Activated CD4-positive, alpha-beta memory T cell treated with anti-CD3 and anti-CD28 coated beads for 36 hours (primary cell): Measurements from ENCODE around the gene TREM1. TPM values are rescaled to one million over a fixed set of nuclear protein-coding genes. Genes with fewer than 3 reads are reported as not detected.
A peak's percentile ranks its signal among the peaks of the same experiment; 100 is the strongest.

Experiments used
- CTCF ChIA-PET: fragments of 350-600 bp; sonication (Branson Sonifier 250); formaldehyde crosslinking; loops from one replicate; lab custom pipeline; 2021; ENCODE audit warnings: antibody characterized with exemption, inconsistent platforms; lab: Charles Lee
- POLR2A ChIA-PET: fragments of 350-600 bp; sonication (Branson Sonifier 250); formaldehyde crosslinking; loops from one replicate; lab custom pipeline; 2021; ENCODE audit warnings: antibody characterized with exemption; lab: Charles Lee
- DNase-seq: peaks from one replicate; pipeline ENCODE4 v3.0.0-alpha.2; 2020
- H3K27ac Mint-ChIP-seq: one replicate; pipeline ENCODE4 v1.8.0; 2021; ENCODE audit warnings: mixed read lengths
- H3K27me3 Mint-ChIP-seq: one replicate; pipeline ENCODE4 v1.8.0; 2021; ENCODE audit warnings: mixed read lengths
- H3K36me3 Mint-ChIP-seq: one replicate; pipeline ENCODE4 v1.8.0; 2021; ENCODE audit warnings: mixed read lengths
- H3K4me1 Mint-ChIP-seq: one replicate; pipeline ENCODE4 v1.8.0; 2021; ENCODE audit warnings: low read depth, mixed read lengths
- H3K4me3 Mint-ChIP-seq: one replicate; pipeline ENCODE4 v1.8.0; 2021; ENCODE audit warnings: mild to moderate bottlenecking, mixed read lengths
- H3K9me3 Mint-ChIP-seq: one replicate; pipeline ENCODE4 v1.8.0; 2021; ENCODE audit warnings: mixed read lengths
- intact Hi-C: fragments of 100-400 bp; cut with micrococcal nuclease; formaldehyde crosslinking; loops from one replicate; pipeline ENCODE4 v1.15.1; 2023
- total RNA-seq, 2 experiments: library from RNA; stranded (reverse); gene quantifications; one replicate each; pipeline ENCODE4 v1.2.3, GENCODE V29; 2021

Gene TREM1
- total RNA-seq, 2 experiments from 2014 or later = 0.17 to 0.27 TPM

DNA sequence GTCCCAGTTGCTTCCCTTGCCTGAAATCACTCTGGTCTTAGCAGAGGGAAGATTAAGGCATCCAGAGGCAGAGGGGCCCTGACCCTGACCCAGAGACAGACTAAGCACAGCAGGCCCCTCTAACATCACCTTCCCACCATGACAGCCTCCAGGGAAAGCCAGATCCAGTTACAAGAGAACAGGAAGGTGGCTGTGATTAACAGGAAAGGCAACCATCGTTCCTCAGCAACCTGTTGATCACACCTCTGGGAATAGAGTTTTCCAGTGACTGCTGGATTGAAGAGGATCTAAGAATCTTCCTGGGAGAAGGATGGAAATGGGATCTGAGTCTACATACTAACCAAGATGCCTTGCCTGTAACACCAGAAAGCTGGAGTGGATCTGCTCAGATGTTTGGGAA, 5.2 kb upstream of the TREM1 start:
- Mint-ChIP-seq H3K4me3 (no peak overlapping the region), H3K9me3 (no peaks in the 10 kb centered on the region), H3K27ac (no peak overlapping the region), H3K36me3 (no peaks in the 10 kb centered on the region), H3K27me3 (peaks cover under 1% of the 10 kb centered on the region), H3K4me1 (peaks cover 9% of the 10 kb centered on the region)
- DNase-seq = no peak
- intact Hi-C loops = no loop called here
- POLR2A ChIA-PET = no interaction called here
- CTCF ChIA-PET = no interaction called here

DNA sequence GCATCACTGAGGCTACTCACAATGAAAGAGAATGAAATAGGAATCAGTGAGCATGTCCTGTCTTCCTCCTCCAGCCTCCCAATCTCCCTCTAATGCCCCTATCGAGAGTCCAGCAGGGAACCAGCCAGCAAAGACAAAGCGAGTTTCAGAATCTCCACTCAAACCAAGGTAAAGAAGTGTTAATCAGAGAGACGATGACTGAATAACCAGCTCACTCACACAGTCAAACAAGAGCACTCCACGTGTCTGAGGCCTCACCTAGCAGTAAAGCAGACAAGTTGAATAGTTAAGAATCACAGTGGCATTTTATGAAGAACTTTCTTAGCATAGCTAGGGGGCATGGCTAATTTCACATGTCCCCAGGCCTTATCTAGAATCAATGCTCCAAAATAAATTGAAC, 3.3 kb upstream of the TREM1 start:
- intact Hi-C loops = no loop called here

DNA sequence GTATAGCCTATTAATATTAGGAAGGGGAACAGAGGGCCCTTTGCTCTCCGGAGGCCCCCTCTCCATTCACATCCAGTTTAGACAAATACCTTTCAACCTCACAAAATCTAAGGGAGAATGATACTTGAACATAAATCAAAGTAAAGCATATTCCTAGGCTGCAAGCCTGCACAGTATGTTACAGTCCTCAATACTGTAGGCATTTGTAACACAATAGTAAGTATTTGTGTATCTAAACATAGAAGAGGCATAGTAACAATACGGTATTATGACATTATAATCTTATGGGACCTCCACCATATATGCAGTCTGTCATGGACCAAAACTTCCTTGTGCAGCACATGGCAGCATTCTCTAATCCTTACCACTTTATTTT, 2.3 kb upstream of the TREM1 start:
- Mint-ChIP-seq H3K9me3 (no peaks in the 10 kb centered on the region), H3K4me1 (peaks cover 15% of the 10 kb centered on the region), H3K27ac (no peak overlapping the region), H3K27me3 (peaks cover 7% of the 10 kb centered on the region), H3K36me3 (no peaks in the 10 kb centered on the region), H3K4me3 (no peak overlapping the region)
- no peak for DNase-seq
- intact Hi-C loops = no loop called here
- POLR2A ChIA-PET = no interaction called here
- CTCF ChIA-PET = interaction anchor here (1.4 kb wide), 1 partner anchor 18 kb away, joined by 7 read pairs; no protein-coding TSS in a partner anchor

More for the DNA sequence above, 3.3 kb upstream of the TREM1 start:
- ChIA-PET CTCF (interaction anchor here (0.7 to 1.1 kb wide), 2 partner anchors 11 to 28 kb away, joined by 3 read pairs; no protein-coding TSS in a partner anchor), POLR2A (no interaction called here)
- Mint-ChIP-seq H3K4me1 (peaks cover 13% of the 10 kb centered on the region), H3K4me3 (no peak overlapping the region), H3K9me3 (no peaks in the 10 kb centered on the region), H3K36me3 (no peaks in the 10 kb centered on the region), H3K27me3 (peaks cover 6% of the 10 kb centered on the region), H3K27ac (no peak overlapping the region)
- DNase-seq = no peak

- H3K4me3 Mint-ChIP-seq = no peak overlapping the region
- peaks cover 7% of the 10 kb centered on the region for H3K27me3 Mint-ChIP-seq
- DNase-seq = no peak
- no peaks in the 10 kb centered on the region for H3K36me3 Mint-ChIP-seq
- CTCF ChIA-PET = interaction anchor here (0.8 to 1.4 kb wide), 3 partner anchors 10 to 119 kb away, joined by 3 to 7 read pairs (median 4); no protein-coding TSS in a partner anchor
- intact Hi-C loops = no loop called here
- no peak overlapping the region for H3K27ac Mint-ChIP-seq
- POLR2A ChIA-PET = no interaction called here
- H3K4me1 Mint-ChIP-seq = peaks cover 15% of the 10 kb centered on the region
- H3K9me3 Mint-ChIP-seq = no peaks in the 10 kb centered on the region
These were observed 1.7 kb upstream of the TREM1 start for GRCh38 chr6:41288030-41288753.

- Mint-ChIP-seq H3K27ac (no peak overlapping the region), H3K36me3 (no peaks in the 10 kb centered on the region), H3K4me3 (no peak overlapping the region), H3K9me3 (no peaks in the 10 kb centered on the region), H3K27me3 (peaks cover 7% of the 10 kb centered on the region), H3K4me1 (peaks cover 15% of the 10 kb centered on the region)
- POLR2A ChIA-PET = no interaction called here
- intact Hi-C loops = no loop called here
- CTCF ChIA-PET = no interaction called here
- no peak for DNase-seq
These were observed 1.8 kb downstream of the TREM1 start for GRCh38 chr6:41284726-41285125.

GRCh38 chr6:41283600-41283999, 2.9 kb downstream of the TREM1 start:
- Mint-ChIP-seq H3K9me3 (no peaks in the 10 kb centered on the region), H3K27ac (no peak overlapping the region), H3K4me1 (peaks cover 23% of the 10 kb centered on the region), H3K4me3 (no peak overlapping the region), H3K27me3 (peaks cover 7% of the 10 kb centered on the region), H3K36me3 (no peaks in the 10 kb centered on the region)
- DNase-seq = no peak
- intact Hi-C loops = no loop called here
- CTCF ChIA-PET = no interaction called here
- POLR2A ChIA-PET = no interaction called here

- ChIA-PET CTCF (interaction anchor here (0.7 kb wide), 1 partner anchor 84 kb away, joined by 3 read pairs; no protein-coding TSS in a partner anchor), POLR2A (no interaction called here)
- no peak overlapping the region for H3K4me3 Mint-ChIP-seq
- intact Hi-C loops = no loop called here
- no peaks in the 10 kb centered on the region for H3K9me3 Mint-ChIP-seq
- peaks cover 11% of the 10 kb centered on the region for H3K4me1 Mint-ChIP-seq
- H3K36me3 Mint-ChIP-seq = no peaks in the 10 kb centered on the region
- no peak for DNase-seq
- no peak overlapping the region for H3K27ac Mint-ChIP-seq
- peaks cover 6% of the 10 kb centered on the region for H3K27me3 Mint-ChIP-seq
These were observed 6.0 kb downstream of the TREM1 start for GRCh38 chr6:41280381-41281057.

DNA sequence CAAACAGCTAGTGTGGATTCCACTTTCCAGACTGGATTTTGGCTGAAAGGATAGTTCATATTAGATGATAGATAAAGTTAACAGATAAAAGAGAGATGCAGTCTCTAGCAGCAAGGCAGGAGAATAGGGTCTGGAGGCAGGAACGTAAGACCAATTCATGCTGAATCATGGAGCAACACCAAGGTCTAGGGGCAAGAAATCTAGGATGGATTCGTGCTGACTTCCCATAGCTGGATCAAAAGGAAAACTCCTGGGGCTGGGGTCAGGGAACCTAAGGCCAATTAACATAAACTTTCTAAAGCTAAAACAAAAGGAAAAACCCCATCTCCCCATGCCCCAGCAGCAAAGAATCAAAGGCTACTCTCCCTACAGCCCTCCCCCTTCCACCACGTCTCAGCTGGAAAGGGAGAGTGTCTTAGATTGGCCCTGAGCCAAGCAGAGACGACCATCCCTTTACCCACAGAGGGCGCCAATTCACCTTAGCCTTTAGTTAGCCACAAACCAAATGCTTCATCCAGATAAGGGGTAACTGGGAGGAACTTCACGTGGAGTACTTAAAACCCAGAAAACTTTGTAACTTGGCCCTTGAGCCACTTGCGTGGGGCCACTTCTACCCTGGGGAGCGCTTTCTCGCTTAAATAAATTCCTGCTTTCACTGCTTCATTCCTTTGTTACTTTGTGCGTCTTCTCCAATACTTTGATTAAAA, 7.6 kb downstream of the TREM1 start:
- ChIA-PET CTCF (interaction anchor here (0.5 to 1.5 kb wide), 14 partner anchors 9 to 216 kb away, joined by 3 to 11 read pairs (median 4); no protein-coding TSS in a partner anchor), POLR2A (interaction anchor here (1.0 kb wide), 2 partner anchors 27 to 78 kb away, joined by 3 read pairs; partner anchors contain the start of gene TREML2)
- DNase-seq = peak; percentile 80
- Mint-ChIP-seq H3K4me1 (peaks cover 11% of the 10 kb centered on the region), H3K4me3 (no peak overlapping the region), H3K36me3 (no peaks in the 10 kb centered on the region), H3K9me3 (no peaks in the 10 kb centered on the region), H3K27me3 (peaks cover 6% of the 10 kb centered on the region), H3K27ac (no peak overlapping the region)
- intact Hi-C loops = loop anchor here (1.0 kb wide), 1 partner anchor 40 kb away; no protein-coding TSS in a partner anchor

DNA sequence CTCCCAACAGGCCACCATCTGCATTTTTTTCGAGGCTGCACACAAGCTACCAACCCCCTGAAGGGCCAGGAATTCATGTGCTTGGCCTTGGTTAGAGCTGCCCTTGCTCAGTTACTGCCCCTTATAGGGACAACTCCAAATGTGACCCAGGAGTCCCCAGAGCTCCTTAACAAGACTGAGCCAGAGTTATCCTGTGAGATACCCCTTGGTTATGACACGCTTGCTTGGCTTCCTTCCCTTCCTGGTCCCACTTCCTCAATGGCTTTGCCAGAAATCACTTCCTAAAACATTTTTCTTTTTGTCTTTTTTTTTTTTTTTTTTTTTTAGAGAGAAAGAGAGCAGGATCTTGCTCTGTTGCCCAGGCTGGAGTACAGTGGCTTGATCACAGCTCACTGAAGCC, 8.9 kb downstream of the TREM1 start:
- intact Hi-C loops = no loop called here
- H3K27ac Mint-ChIP-seq = no peak overlapping the region
- CTCF ChIA-PET = interaction anchor here (0.9 to 1.7 kb wide), 3 partner anchors 22 to 215 kb away, joined by 3 to 7 read pairs (median 4); no protein-coding TSS in a partner anchor

GRCh38 chr6:41275489-41275888, 11.0 kb downstream of the TREM1 start:
- CTCF ChIA-PET = no interaction called here
- intact Hi-C loops = no loop called here
- Mint-ChIP-seq H3K9me3 (no peaks in the 10 kb centered on the region), H3K27me3 (peaks cover 5% of the 10 kb centered on the region), H3K4me1 (peaks cover 13% of the 10 kb centered on the region), H3K27ac (no peak overlapping the region), H3K4me3 (no peak overlapping the region), H3K36me3 (no peaks in the 10 kb centered on the region)
- no peak for DNase-seq
- POLR2A ChIA-PET = no interaction called here

More for the DNA sequence above, 8.9 kb downstream of the TREM1 start:
- POLR2A ChIA-PET = no interaction called here
- DNase-seq = no peak
- H3K4me3 Mint-ChIP-seq = no peak overlapping the region
- H3K27me3 Mint-ChIP-seq = peaks cover 5% of the 10 kb centered on the region
- peaks cover 9% of the 10 kb centered on the region for H3K4me1 Mint-ChIP-seq
- H3K36me3 Mint-ChIP-seq = no peaks in the 10 kb centered on the region
- H3K9me3 Mint-ChIP-seq = no peaks in the 10 kb centered on the region

- no peak for DNase-seq
- intact Hi-C loops = no loop called here
- ChIA-PET CTCF (no interaction called here), POLR2A (no interaction called here)
- H3K27me3 Mint-ChIP-seq = peaks cover 5% of the 10 kb centered on the region
- no peak overlapping the region for H3K4me3 Mint-ChIP-seq
- H3K9me3 Mint-ChIP-seq = no peaks in the 10 kb centered on the region
- H3K27ac Mint-ChIP-seq = no peak overlapping the region
- no peaks in the 10 kb centered on the region for H3K36me3 Mint-ChIP-seq
- peaks cover 12% of the 10 kb centered on the region for H3K4me1 Mint-ChIP-seq
These were observed 12.2 kb downstream of the TREM1 start for GRCh38 chr6:41274256-41274655.

GRCh38 chr6:41273714-41274113, 12.8 kb downstream of the TREM1 start:
- intact Hi-C loops = no loop called here
- no peaks in the 10 kb centered on the region for H3K9me3 Mint-ChIP-seq
- peaks cover 5% of the 10 kb centered on the region for H3K27me3 Mint-ChIP-seq
- CTCF ChIA-PET = no interaction called here
- H3K27ac Mint-ChIP-seq = no peak overlapping the region
- no peaks in the 10 kb centered on the region for H3K36me3 Mint-ChIP-seq
- peaks cover 6% of the 10 kb centered on the region for H3K4me1 Mint-ChIP-seq
- H3K4me3 Mint-ChIP-seq = no peak overlapping the region
- DNase-seq = no peak
- POLR2A ChIA-PET = no interaction called here
